HEK293 (cell line): ENCODE data around the gene SMIM13.

Source experiments
- CTCF ChIA-PET: fragments of 350-600 bp; formaldehyde crosslinking; extraction: SDS; loops from one replicate; lab custom pipeline; 2021; ENCODE audit warnings: antibody characterized with exemption; lab: Yijun Ruan, JAX
- POLR2A ChIA-PET: fragments of 300-600 bp; formaldehyde crosslinking; extraction: SDS; loops from one replicate; lab custom pipeline; 2020; ENCODE audit warnings: antibody characterized with exemption, inconsistent platforms; lab: Yijun Ruan, JAX
- H3K27ac ChIP-seq: fragments of 200-500 bp; sonication (Bioruptor generic); 2 replicates; pipeline ENCODE4 v1.5.1; 2014; ENCODE audit warnings: low read depth, low read length, control low read depth, inconsistent platforms; ENCODE audit errors: extremely low read depth
- H3K36me3 ChIP-seq, 2 experiments: fragments of 200-500 bp in 1 of 2; sonication (Bioruptor generic) in 1 of 2; 1 replicate in 1 of 2; 2 replicates in 1 of 2; pipeline ENCODE4 v1.5.1; 2014 to 2017; ENCODE audit warnings: inconsistent platforms in 2 of 2, low read length in 2 of 2; ENCODE audit not compliant: control insufficient read depth in 2 of 2, insufficient read depth in 1 of 2
- H3K4me1 ChIP-seq: fragments of 200-500 bp; sonication (Bioruptor generic); 2 replicates; pipeline ENCODE4 v1.5.1; 2014; ENCODE audit warnings: mild to moderate bottlenecking, low read length, inconsistent platforms; ENCODE audit not compliant: control insufficient read depth, insufficient read depth
- H3K4me3 ChIP-seq: 2 replicates; pipeline ENCODE4 v1.5.1; 2011; ENCODE audit warnings: low read depth, mild to moderate bottlenecking, control low read depth, low read length, moderate library complexity
- H3K9me3 ChIP-seq: fragments of 200-500 bp; sonication (Bioruptor generic); 2 replicates; pipeline ENCODE4 v1.5.1; 2014; ENCODE audit warnings: low read depth, low read length, inconsistent platforms; ENCODE audit not compliant: control insufficient read depth, insufficient read depth
- EGR2 ChIP-seq: fragments of 450-650 bp; formaldehyde crosslinking; IDR thresholded peaks from 2 replicates; pipeline ENCODE4 v1.5.1; 2016; ENCODE audit warnings: low read depth, missing biosample characterization, missing genetic modification characterization
- ELK4 ChIP-seq: IDR thresholded peaks from 2 replicates; pipeline ENCODE4 v1.6.1; 2011; ENCODE audit warnings: mild to moderate bottlenecking, low read depth, low read length, borderline replicate concordance
- HOXC10 ChIP-seq: sonication (generic); formaldehyde crosslinking; IDR thresholded peaks from 2 replicates; pipeline ENCODE4 v1.8.1; 2023; ENCODE audit warnings: mild to moderate bottlenecking, missing genetic modification reagents
- OVOL3 ChIP-seq: fragments of 450-650 bp; formaldehyde crosslinking; IDR thresholded peaks from 2 replicates; pipeline ENCODE4 v1.5.1; 2016; ENCODE audit warnings: missing biosample characterization, missing genetic modification characterization
- REPIN1 ChIP-seq: fragments of 450-650 bp; formaldehyde crosslinking; IDR thresholded peaks from 2 replicates; pipeline ENCODE4 v1.5.1; 2017; ENCODE audit warnings: missing biosample characterization, missing genetic modification characterization, low read depth
- REST ChIP-seq: fragments of 450-650 bp; formaldehyde crosslinking; IDR thresholded peaks from 2 replicates; pipeline ENCODE4 v1.5.1; 2016; ENCODE audit warnings: missing biosample characterization, missing genetic modification characterization
- SCRT1 ChIP-seq: fragments of 450-650 bp; formaldehyde crosslinking; IDR thresholded peaks from 2 replicates; pipeline ENCODE4 v1.5.1; 2016; ENCODE audit warnings: missing biosample characterization, missing genetic modification characterization, borderline replicate concordance
- ZEB2 ChIP-seq: fragments of 450-650 bp; formaldehyde crosslinking; IDR thresholded peaks from 2 replicates; pipeline ENCODE4 v1.5.1; 2016; ENCODE audit warnings: missing biosample characterization, missing genetic modification characterization
- ZNF114 ChIP-seq: fragments of 450-650 bp; formaldehyde crosslinking; IDR thresholded peaks from 2 replicates; pipeline ENCODE4 v1.5.0; 2017; ENCODE audit warnings: missing biosample characterization, missing genetic modification characterization
- ZNF121 ChIP-seq: fragments of 450-650 bp; formaldehyde crosslinking; IDR thresholded peaks from 2 replicates; pipeline ENCODE4 v1.5.1; 2016; ENCODE audit warnings: missing biosample characterization, missing genetic modification characterization
- ZNF157 ChIP-seq: fragments of 450-650 bp; formaldehyde crosslinking; IDR thresholded peaks from 2 replicates; pipeline ENCODE4 v1.5.1; 2016; ENCODE audit warnings: missing biosample characterization, missing genetic modification characterization
- ZNF19 ChIP-seq: fragments of 450-650 bp; formaldehyde crosslinking; IDR thresholded peaks from 2 replicates; pipeline ENCODE4; 2016; ENCODE audit warnings: missing biosample characterization, missing genetic modification characterization, low read depth
- ZNF223 ChIP-seq: fragments of 450-650 bp; formaldehyde crosslinking; IDR thresholded peaks from 2 replicates; pipeline ENCODE4 v1.5.1; 2016; ENCODE audit warnings: missing biosample characterization, missing genetic modification characterization
- ZNF24 ChIP-seq: fragments of 450-650 bp; formaldehyde crosslinking; IDR thresholded peaks from 2 replicates; pipeline ENCODE4 v1.5.1; 2016; ENCODE audit warnings: missing biosample characterization, missing genetic modification characterization
- ZNF248 ChIP-seq: fragments of 450-650 bp; formaldehyde crosslinking; IDR thresholded peaks from 2 replicates; pipeline ENCODE4 v1.5.1; 2017; ENCODE audit warnings: missing biosample characterization, missing genetic modification characterization
- ZNF280D ChIP-seq: fragments of 450-650 bp; formaldehyde crosslinking; IDR thresholded peaks from 2 replicates; pipeline ENCODE4 v1.5.1; 2016; ENCODE audit warnings: missing biosample characterization, missing genetic modification characterization
- ZNF292 ChIP-seq: fragments of 450-650 bp; formaldehyde crosslinking; IDR thresholded peaks from 2 replicates; pipeline ENCODE4 v1.5.1; 2016; ENCODE audit warnings: low read depth, missing biosample characterization, missing genetic modification characterization, borderline replicate concordance
- ZNF394 ChIP-seq: fragments of 450-650 bp; formaldehyde crosslinking; IDR thresholded peaks from 2 replicates; pipeline ENCODE4 v1.5.1; 2016; ENCODE audit warnings: missing biosample characterization, missing genetic modification characterization, mild to moderate bottlenecking, moderate library complexity, borderline replicate concordance
- ZNF544 ChIP-seq: fragments of 450-650 bp; formaldehyde crosslinking; IDR thresholded peaks from 2 replicates; pipeline ENCODE4 v1.5.0; 2017; ENCODE audit warnings: missing biosample characterization, missing genetic modification characterization
- ZNF585B ChIP-seq: fragments of 450-650 bp; formaldehyde crosslinking; IDR thresholded peaks from 2 replicates; pipeline ENCODE4 v1.5.1; 2016; ENCODE audit warnings: missing biosample characterization, missing genetic modification characterization
- ZNF658 ChIP-seq: fragments of 450-650 bp; formaldehyde crosslinking; IDR thresholded peaks from 2 replicates; pipeline ENCODE4; 2016; ENCODE audit warnings: missing biosample characterization, missing genetic modification characterization
- ZNF660 ChIP-seq: fragments of 450-650 bp; IDR thresholded peaks from 2 replicates; pipeline ENCODE4 v1.5.1; 2018; ENCODE audit warnings: missing biosample characterization, mild to moderate bottlenecking, missing genetic modification characterization
- ZNF707 ChIP-seq: fragments of 450-650 bp; formaldehyde crosslinking; IDR thresholded peaks from 2 replicates; pipeline ENCODE4 v1.5.1; 2016; ENCODE audit warnings: missing biosample characterization, missing genetic modification characterization
- ZNF76 ChIP-seq: fragments of 450-650 bp; formaldehyde crosslinking; IDR thresholded peaks from 2 replicates; pipeline ENCODE4; 2016; ENCODE audit warnings: low read depth, missing biosample characterization, missing genetic modification characterization, borderline replicate concordance

The SMIM13 gene

GRCh38 chr6:11129908-11130565, 36.4 kb downstream of the SMIM13 start:
- Histone ChIP-seq H3K27ac (no peak overlapping the region), H3K4me3 (no peak overlapping the region), H3K9me3 (no peaks in the 10 kb centered on the region), H3K4me1 (no peaks in the 10 kb centered on the region), H3K36me3 (peaks cover 5 to 13% of the 10 kb centered on the region in 2 experiments; a peak in 2 of 3 replicates)
- ChIA-PET POLR2A (no interaction called here), CTCF (interaction anchor here (0.6 to 1.6 kb wide), 4 partner anchors 14 to 366 kb away, joined by 3 to 7 read pairs (median 3); no protein-coding TSS in a partner anchor)
- TF ChIP-seq SCRT1 (tag by site-specific recombination): peak; percentile 52; the same call in 1 of the 2 replicates
- TF ChIP-seq ZEB2 (tag by site-specific recombination): no peak

GRCh38 chr6:11130605-11131004, 37.0 kb downstream of the SMIM13 start:
- Histone ChIP-seq H3K9me3 (no peaks in the 10 kb centered on the region), H3K36me3 (peaks cover 6 to 19% of the 10 kb centered on the region in 2 experiments; a peak in 2 of 3 replicates), H3K4me1 (no peaks in the 10 kb centered on the region), H3K4me3 (no peak overlapping the region), H3K27ac (no peak overlapping the region)
- ChIA-PET CTCF (interaction anchor here (0.6 to 1.6 kb wide), 2 partner anchors 15 to 366 kb away, joined by 3 to 7 read pairs; no protein-coding TSS in a partner anchor), POLR2A (no interaction called here)
- TF ChIP-seq ZNF707 (no peak), ZNF223 (tag by site-specific recombination) (no peak), ZNF121 (tag by site-specific recombination) (no peak), REST (tag by site-specific recombination) (no peak), ZNF660 (tag by site-specific recombination) (no peak), HOXC10 (CRISPR knock-in tag) (no peak), EGR2 (no peak), ZNF24 (tag by site-specific recombination) (no peak), ZNF280D (tag by site-specific recombination) (no peak), ZNF544 (tag by site-specific recombination) (no peak), ZNF292 (no peak), ZNF114 (no peak)

- Histone ChIP-seq H3K27ac (no peak overlapping the region), H3K36me3 (peaks cover 6 to 23% of the 10 kb centered on the region in 2 experiments; a peak in 1 of 3 replicates), H3K4me1 (no peaks in the 10 kb centered on the region), H3K4me3 (no peak overlapping the region), H3K9me3 (no peaks in the 10 kb centered on the region)
- CTCF ChIA-PET: interaction anchor here (0.7 to 1.7 kb wide), 2 partner anchors 12 to 84 kb away, joined by 3 to 9 read pairs; no protein-coding TSS in a partner anchor
- POLR2A ChIA-PET: no interaction called here
- no peak for TF ChIP-seq REPIN1 (tag by site-specific recombination)
- TF ChIP-seq ZNF157 (tag by site-specific recombination): no peak
- TF ChIP-seq OVOL3 (tag by site-specific recombination): no peak
- no peak for TF ChIP-seq ZNF585B (tag by site-specific recombination)
- no peak for TF ChIP-seq ZNF19 (tag by site-specific recombination)
- no peak for TF ChIP-seq ELK4
- TF ChIP-seq ZNF658 (tag by site-specific recombination): no peak
- TF ChIP-seq ZNF394 (tag by site-specific recombination): no peak
- no peak for TF ChIP-seq ZNF76 (tag by site-specific recombination)
- no peak for TF ChIP-seq ZNF660 (tag by site-specific recombination)
- no peak for TF ChIP-seq ZNF248 (tag by site-specific recombination)
Measured at GRCh38 chr6:11132194-11132888, 38.7 kb downstream of the SMIM13 start.
